Stimulated activated CD4-positive, alpha-beta T cell treated with anti-CD3 and anti-CD28 coated beads, Interleukin-2, amount 100 ng/mL, for 24 hours (primary cell): ENCODE data around the gene RPS6KA5.
"Not testable (repeated sequence)": the region's sequence is repeated elsewhere in the genome, so short reads cannot be mapped to it uniquely, and the experiment has no call there.

Experiments
- DNase-seq, 2 donors: peaks; one replicate each; pipeline ENCODE4 v3.0.0-alpha.2; 2020

Gene RPS6KA5

DNA sequence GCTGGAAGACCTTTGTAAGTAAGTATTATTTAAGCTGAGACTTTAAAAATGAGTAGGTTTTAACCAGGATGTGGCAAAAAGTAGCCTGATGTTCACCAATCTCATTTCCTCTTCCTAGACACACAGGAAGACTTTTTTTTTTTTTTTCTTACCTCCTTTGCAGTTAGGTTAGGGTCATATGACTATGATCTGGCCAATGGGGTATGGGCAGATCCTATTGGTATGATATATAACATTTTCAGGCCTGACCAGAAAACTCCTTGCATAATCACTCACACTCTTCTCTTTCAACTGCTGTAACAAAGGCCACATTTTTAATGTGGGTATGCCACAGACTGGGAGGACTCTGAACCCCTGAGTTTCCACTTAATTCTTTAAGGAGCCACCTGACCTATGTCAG, 2.7 kb upstream of the RPS6KA5 start:
- no peak for DNase-seq

GRCh38 chr14:91062600-91062999, 2.2 kb upstream of the RPS6KA5 start:
- no peak for DNase-seq

GRCh38 chr14:91061056-91061887, 831 bp upstream of the RPS6KA5 start:
- no peak for DNase-seq

GRCh38 chr14:91059576-91060350, 678 bp downstream of the RPS6KA5 start:
- peak; percentile 62 to 66 for DNase-seq

GRCh38 chr14:91058042-91058581, 2.3 kb downstream of the RPS6KA5 start:
- no peak for DNase-seq

- DNase-seq: no peak
Observed at GRCh38 chr14:91056361-91056760, 4.1 kb downstream of the RPS6KA5 start.

- no peak for DNase-seq
Observed at GRCh38 chr14:91055016-91055415, 5.4 kb downstream of the RPS6KA5 start.

DNA sequence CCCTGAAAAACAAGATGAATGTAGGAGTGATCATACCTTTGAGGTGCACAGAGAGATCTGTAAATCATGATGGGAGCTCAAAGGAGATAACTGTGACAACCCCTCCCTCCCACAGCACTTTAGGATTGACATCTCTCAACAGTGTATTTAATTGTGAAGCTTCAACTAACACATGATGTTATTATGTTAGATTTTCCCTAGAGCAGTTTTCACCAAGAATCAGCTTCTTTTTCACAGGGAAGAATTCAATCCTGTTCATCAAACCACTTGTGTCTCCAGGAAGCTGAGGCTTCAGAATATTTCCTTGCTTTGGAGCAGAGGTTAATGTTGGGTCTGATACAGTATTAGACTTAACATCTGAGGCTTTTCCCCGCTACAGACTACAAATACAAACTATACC, 11.8 kb downstream of the RPS6KA5 start:
- no peak for DNase-seq

DNA sequence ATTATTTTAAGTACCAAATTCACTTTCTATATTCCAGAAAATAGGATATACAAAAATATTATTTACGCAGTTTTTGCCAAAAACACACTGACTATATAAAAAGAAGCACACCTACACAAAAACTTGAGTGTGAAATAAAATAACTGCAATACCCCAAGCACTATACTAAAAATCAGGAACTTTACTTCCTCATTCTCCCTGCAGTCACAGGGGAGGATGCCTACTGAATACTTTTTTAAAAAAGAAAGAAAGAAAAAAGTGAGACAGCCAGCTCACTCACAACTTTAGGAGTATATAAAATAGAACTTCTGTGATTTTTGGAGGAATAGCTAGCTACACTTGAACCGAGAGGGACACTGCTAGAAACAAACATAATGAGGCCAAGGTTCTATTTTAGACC, 12.2 kb downstream of the RPS6KA5 start:
- no peak for DNase-seq

DNA sequence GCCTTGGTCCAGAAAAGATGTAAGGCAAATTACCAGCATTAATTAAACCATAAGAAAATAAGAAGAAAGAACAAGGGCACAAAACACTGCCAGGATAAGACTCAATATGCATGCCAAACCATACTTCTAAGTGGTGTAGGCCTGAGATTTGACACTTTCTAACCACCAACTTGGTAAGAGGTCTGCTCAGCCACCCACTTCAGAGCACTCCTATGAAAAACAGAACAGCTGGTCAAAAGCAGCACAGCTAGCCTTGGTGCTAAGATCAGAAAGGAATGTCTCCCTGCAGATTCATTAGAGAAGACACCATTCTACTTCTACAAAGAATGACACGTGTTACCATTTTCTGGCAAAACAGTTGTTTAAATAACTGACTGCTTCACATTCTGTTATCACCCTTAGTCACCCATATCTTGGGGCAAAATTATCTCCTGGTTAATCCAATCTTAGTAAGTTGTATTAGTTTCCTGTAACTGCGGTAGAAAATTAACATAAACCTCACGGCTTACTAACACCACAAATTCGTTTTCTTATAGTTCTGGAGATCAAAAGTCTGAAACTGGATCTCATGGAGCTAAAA, 13.2 kb downstream of the RPS6KA5 start:
- no peak for DNase-seq

GRCh38 chr14:91046488-91047072, 13.9 kb downstream of the RPS6KA5 start:
- no peak for DNase-seq

GRCh38 chr14:91041450-91041849, 19.0 kb downstream of the RPS6KA5 start:
- DNase-seq: no peak

GRCh38 chr14:91040545-91040944, 19.9 kb downstream of the RPS6KA5 start:
- no peak for DNase-seq

GRCh38 chr14:91038439-91038838, 22.0 kb downstream of the RPS6KA5 start:
- no peak for DNase-seq

- no peak for DNase-seq
Observed at GRCh38 chr14:91036741-91037469, 23.5 kb downstream of the RPS6KA5 start.

- DNase-seq: no peak
Observed at GRCh38 chr14:91035855-91036254, 24.6 kb downstream of the RPS6KA5 start.

DNA sequence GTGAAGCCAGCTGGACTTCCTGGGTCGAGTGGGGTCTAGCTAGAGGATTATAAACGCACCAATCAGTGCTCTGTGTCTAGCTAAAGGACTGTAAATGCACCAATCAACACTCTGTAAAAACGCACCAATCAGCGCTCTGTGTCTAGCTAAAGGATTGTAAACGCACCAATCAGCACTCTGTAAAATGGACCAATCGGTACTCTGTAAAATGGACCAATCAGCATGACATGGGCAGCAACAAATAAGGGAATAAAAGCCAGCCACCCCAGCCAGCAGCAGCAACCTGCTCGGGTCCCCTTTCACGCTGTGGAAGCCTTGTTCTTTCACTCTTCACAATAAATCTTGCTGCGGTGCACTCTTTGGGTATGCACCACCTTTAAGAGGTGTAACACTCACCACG, 26.1 kb downstream of the RPS6KA5 start:
- not testable (repeated sequence) for DNase-seq

DNA sequence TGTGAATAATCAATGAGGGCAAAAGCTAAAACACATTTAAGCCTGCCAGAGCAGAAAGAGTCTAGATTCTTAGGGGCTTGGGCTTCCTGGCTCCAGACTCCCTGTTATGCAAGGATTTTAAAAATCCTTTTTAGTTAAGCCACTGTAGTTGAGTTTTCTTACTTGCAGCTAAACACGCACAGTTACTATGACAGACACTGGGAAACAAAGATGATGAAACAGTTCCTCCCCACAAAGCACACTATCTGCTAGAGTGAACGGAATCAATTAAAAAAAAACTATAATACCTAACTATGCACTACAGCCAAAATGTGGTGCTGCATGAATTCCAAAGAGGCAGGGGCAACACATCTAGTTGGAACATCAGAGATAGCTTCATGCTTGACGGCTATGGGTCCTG, 28.2 kb downstream of the RPS6KA5 start:
- DNase-seq: no peak

DNA sequence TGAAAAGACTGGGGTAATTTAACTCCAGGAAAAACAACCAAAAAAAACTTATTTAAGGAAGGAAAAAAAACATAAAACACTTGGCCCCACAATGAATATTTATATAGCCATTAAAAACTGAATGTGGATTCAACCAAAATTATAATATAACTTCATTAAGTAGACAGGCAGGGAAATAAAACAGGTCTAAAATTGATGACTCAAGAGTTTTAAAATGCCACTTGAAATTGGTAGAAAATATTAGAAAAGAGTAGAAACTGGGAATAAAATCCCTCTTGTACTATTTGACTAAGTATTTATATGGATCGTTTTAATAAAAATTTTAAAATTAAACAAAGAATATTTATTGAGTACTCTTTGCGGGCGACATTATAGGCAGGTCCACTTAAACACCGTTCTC, 28.8 kb downstream of the RPS6KA5 start:
- DNase-seq: no peak

DNA sequence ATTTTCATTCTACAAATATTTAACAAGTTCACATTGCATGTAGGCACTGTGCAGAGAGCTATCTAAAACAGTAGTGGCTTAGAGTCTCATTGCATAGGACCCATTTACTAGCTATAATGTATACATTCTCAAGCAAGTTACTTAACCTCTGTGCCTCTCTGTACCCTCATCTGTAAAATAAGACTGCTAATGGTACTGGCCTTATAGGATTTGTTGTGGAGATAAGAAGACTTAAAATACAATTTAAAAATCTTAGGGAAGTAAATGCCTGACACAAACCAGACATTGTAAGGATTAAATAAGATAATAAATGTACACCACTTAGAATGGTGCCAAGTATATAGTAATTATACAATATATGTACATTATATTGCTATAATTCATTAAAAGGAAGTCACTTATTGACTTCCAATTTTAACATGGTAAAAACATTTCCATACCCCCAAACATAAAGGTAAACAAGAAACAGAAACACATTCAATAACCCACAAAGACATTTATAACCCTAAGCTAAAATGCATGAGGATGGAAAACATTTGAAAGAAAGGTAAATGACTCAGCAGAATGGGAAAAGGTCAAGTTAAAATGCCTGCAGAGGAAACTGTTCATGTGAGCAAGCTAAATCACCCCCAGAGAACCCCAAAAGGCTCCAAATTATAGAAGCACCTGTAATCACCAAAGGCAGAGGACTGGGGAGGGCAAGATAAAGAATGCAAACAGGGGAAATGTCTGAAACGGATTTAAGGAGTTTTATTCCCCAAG, 30.8 kb downstream of the RPS6KA5 start:
- no peak for DNase-seq

GRCh38 chr14:91027561-91027960, 32.9 kb downstream of the RPS6KA5 start:
- DNase-seq: no peak

- DNase-seq: peak in 1 of 2 donors; percentile 8
Observed at GRCh38 chr14:91022622-91023028, 37.8 kb downstream of the RPS6KA5 start.
